MM.1S (cell line): ENCODE data around the gene RAB6B.

Experiments used
- CTCF ChIP-seq: fragments of 300-600 bp; sonication (generic); IDR thresholded peaks from 2 replicates; pipeline ENCODE4 v1.5.1; 2016; ENCODE audit warnings: antibody characterized with exemption, low read length, mixed read lengths
- EZH2 ChIP-seq: fragments of 300-600 bp; sonication (generic); optimal IDR thresholded peaks from 2 replicates; pipeline ENCODE3; 2017; ENCODE audit warnings: low read depth, mild to moderate bottlenecking, antibody characterized with exemption, low read length, mixed read lengths
- EZH2phosphoT487 ChIP-seq: fragments of 300-600 bp; sonication (generic); IDR thresholded peaks from 2 replicates; pipeline ENCODE4 v1.6.1; 2018; ENCODE audit warnings: antibody characterized with exemption, low read length

GRCh38 chr3:133882986-133883586 is 12.6 kb downstream of the RAB6B start:
- no peak for TF ChIP-seq CTCF
- TF ChIP-seq EZH2 = no peak
- no peak for TF ChIP-seq EZH2phosphoT487
